Measurements from ENCODE around the gene WDR19.

DNA sequence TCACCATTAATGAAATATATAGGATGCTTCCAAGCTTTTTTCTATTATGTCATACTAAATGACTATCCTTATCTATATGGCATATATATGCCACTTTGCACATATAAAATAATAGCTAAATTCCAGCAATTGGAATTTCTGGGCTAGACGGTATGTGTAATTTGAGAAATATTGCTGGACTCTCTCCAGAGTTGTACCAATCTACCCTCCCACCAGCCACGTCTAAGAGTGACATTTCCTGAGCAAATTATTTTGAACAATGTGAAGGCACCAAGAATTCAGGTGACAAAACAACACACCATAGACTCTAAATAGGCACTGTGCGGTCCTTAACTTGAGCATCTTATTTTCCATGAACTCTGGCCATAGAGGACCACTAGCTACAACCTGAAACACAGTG, 121.5 kb downstream of the WDR19 start:
- TF ChIP-seq, protein P1, sequence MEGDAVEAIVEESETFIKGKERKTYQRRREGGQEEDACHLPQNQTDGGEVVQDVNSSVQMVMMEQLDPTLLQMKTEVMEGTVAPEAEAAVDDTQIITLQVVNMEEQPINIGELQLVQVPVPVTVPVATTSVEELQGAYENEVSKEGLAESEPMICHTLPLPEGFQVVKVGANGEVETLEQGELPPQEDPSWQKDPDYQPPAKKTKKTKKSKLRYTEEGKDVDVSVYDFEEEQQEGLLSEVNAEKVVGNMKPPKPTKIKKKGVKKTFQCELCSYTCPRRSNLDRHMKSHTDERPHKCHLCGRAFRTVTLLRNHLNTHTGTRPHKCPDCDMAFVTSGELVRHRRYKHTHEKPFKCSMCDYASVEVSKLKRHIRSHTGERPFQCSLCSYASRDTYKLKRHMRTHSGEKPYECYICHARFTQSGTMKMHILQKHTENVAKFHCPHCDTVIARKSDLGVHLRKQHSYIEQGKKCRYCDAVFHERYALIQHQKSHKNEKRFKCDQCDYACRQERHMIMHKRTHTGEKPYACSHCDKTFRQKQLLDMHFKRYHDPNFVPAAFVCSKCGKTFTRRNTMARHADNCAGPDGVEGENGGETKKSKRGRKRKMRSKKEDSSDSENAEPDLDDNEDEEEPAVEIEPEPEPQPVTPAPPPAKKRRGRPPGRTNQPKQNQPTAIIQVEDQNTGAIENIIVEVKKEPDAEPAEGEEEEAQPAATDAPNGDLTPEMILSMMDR (conservative IDR thresholded peaks at IDR 0.05; ENCODE audit: low read depth, low read length): no peak
- TF ChIP-seq RAD21 (IDR thresholded peaks at IDR 0.05; ENCODE audit: low read length) (no peak), NFE2L2 (IDR thresholded peaks at IDR 0.05; ENCODE audit: low read depth, low read length) (no peak), BHLHE40 (IDR thresholded peaks at IDR 0.05; ENCODE audit: low read depth, low read length) (no peak), CEBPB (IDR thresholded peaks at IDR 0.05; ENCODE audit: low read depth, low read length) (no peak), MAZ (IDR thresholded peaks at IDR 0.05; ENCODE audit: borderline replicate concordance, low read depth, low read length) (no peak), MXI1 (IDR thresholded peaks at IDR 0.05; ENCODE audit: borderline replicate concordance, low read depth, low read length) (no peak), CHD1 (IDR thresholded peaks at IDR 0.05; ENCODE audit: low read depth, low read length) (no peak), POLR2A (IDR thresholded peaks at IDR 0.05; ENCODE audit: low read depth, low read length) (no peak), FOS (IDR thresholded peaks at IDR 0.05; ENCODE audit: low read depth, low read length) (no peak)
- TF ChIP-seq, protein P2, sequence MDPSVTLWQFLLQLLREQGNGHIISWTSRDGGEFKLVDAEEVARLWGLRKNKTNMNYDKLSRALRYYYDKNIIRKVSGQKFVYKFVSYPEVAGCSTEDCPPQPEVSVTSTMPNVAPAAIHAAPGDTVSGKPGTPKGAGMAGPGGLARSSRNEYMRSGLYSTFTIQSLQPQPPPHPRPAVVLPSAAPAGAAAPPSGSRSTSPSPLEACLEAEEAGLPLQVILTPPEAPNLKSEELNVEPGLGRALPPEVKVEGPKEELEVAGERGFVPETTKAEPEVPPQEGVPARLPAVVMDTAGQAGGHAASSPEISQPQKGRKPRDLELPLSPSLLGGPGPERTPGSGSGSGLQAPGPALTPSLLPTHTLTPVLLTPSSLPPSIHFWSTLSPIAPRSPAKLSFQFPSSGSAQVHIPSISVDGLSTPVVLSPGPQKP (IDR thresholded peaks at IDR 0.05; ENCODE audit: borderline replicate concordance, low read depth, low read length): no peak
- TF ChIP-seq, protein P3, sequence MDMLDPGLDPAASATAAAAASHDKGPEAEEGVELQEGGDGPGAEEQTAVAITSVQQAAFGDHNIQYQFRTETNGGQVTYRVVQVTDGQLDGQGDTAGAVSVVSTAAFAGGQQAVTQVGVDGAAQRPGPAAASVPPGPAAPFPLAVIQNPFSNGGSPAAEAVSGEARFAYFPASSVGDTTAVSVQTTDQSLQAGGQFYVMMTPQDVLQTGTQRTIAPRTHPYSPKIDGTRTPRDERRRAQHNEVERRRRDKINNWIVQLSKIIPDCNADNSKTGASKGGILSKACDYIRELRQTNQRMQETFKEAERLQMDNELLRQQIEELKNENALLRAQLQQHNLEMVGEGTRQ (IDR thresholded peaks at IDR 0.05; ENCODE audit: low read depth, low read length): no peak

All from IMR-90 (cell line).